HG03175 (cell line): ENCODE measurements around the gene VWC2.

Experiments
- ATAC-seq: cut with Tn5 transposase; IDR thresholded peaks from one replicate; pipeline ENCODE4 v1.9.1; 2021; ENCODE audit warnings: mild to moderate bottlenecking, moderate library complexity; ENCODE audit not compliant: unreplicated experiment

The VWC2 gene

DNA sequence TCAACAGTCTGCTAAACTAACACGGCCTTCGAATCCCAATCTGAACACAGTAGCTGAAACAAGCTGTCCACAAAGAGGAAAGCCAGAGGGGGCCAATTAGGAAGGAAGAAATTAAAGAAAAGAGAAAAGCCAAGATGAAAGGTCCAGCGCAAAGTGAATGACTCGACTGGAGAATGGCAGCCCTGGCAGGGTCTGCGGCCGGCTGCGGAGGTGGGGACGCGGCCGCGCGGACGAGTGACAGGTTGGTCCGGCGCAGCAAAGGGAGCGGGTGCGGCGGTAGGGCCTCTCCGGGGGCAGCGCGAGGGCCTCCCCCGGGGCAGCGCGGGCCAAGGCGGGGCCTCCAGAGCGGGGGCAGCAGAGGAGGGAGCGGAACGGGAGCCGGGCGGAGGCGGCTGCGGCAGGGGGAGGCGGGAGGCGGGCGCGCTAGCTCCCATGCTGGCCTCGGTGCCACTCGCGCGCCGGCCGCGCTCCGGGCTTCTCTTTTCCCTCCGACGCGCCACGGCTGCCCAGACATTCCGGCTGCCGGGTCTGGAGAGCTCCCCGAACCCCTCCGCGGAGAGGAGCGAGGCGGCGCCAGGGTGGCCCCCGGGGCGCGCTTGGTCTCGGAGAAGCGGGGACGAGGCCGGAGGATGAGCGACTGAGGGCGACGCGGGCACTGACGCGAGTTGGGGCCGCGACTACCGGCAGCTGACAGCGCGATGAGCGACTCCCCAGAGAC lies at the start of gene VWC2:
Gene VWC2, plus strand, starts transcription at position 421 of the 718 bp plus-strand sequence. CDS start 1,798 bp downstream, outside the sequence.
- no peak for ATAC-seq

DNA sequence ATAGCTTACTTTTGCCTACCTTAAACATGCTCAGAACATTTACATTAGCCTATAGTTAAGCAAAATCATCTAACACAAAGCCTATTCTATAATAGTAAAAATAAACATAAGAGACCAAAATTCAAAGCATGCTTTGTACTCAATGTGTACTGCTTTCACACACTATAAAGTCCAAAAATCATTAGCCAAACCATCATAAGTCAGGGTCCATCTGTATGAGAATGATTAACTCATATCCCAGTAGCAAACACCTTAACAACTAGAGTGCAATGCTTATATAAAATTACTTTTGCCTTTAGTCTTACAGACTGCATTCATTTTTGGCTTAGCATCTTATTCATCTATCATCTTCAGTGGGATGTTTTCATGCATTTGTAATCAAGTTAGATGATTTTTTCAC lies 49.4 kb upstream of the VWC2 start:
- ATAC-seq: no peak

DNA sequence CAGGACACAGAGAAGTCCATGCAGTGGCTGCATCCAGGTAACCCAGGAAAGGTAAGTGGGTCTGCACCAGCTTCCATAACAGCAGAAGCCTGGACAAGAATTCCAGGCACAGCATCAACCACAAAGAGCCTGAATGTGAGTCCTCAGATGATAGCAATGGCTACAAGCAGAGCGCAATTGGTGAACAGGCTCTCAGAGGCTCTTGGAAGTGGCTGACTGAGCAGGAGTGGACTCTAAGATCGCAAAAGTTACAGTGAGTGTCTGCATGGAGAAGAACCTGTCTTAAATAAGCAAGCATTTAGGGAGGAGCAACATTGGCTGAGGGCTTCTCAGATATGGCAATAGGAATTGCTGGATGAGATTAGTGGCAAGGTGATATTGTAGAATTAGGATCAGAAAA lies 41.6 kb upstream of the VWC2 start:
- no peak for ATAC-seq

DNA sequence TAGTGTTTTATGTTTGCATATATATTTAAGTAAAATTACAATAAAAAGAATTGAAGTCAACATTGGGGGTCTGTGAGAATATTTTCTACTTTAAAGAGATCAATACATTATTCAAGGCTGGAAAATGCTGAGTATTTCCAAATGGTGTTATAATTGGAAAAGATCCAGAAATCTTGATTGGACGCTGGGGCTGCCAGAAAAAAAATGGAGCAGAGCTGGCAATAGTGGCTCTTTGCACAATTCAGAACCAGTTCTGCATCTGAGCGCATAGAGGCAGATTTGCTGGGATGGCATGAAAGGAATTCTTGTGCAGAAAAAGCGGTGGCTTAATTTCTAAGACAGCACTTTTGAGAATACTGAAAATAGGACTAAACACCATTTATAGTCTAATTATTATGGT lies 10.8 kb upstream of the VWC2 start:
- no peak for ATAC-seq

DNA sequence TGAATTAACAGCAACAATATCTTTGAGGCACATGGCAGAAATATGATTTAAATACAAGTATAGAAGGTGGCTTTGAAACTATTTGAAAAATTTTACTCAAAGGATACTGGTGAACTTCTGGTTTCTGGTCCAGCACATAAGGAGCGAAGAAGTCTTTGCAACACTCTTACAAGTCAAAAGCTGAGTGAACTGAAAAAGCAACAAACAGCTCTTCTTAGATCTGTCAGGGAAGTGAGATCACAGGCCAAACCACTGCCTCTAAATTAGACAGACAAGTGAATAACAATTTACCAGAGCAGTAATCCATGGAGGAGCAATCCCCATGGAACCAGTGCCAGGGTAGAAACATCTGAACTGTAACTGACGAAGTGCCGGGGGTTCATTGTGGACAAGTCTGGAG lies 9.6 kb upstream of the VWC2 start:
- ATAC-seq: no peak

DNA sequence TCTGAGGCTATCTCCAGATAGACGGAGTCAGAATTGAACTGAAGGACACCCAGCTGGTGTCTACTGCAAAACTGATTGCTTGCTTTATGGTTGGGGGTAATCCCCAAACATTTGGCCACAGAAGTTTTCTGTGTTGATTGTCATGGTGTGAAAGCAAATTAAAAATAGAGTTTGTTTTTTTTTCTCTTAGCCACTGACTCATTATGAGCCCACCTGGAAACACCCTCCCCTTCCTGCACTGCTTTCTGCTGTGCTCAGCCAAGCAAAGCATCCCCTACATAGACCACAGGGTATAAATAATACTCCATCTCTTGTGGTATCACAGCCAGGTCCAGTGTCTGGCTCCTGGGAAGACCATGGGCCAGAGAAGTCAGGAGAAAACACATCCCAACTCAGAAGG lies 6.5 kb upstream of the VWC2 start:
- peak; percentile 79 for ATAC-seq

DNA sequence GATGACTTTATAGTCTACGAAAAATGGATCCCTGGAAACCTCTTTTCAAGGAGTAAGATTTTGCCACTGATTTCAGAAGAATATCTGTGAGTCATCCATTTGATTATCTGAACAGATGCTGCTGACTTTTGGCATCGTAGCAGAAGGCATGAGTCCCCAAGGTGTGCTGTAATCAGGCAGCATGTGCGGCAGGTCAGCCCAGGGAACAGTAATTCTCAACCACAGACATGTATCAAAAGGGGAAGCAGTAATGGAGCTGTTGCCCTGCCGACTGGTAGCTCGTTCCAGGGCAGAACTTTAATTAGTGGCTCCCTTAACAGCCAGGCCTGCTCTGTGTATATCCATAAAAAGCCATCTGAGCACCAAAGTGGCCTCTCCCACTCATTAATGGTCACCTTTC lies 5.7 kb upstream of the VWC2 start:
- ATAC-seq: peak; percentile 27

DNA sequence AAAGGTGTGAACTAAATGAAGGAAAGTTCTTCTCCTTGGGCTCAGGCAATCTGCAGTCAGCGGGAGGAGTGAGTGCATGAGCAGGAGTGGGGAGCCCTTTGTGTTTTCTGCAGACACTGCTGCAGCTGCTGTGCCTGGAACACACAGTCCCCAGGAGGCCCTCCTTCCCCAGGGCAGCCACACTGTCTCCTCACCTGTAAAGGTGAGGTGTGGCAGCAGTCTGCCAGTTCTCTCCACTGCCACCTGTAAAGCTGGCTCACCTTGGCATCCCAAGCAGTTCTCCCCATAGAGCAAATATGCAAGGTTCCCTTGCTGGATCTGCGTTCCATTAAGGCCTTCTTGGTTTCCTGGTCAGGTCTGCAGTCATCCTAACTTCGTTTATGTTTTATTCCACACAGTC lies 5.2 kb upstream of the VWC2 start:
- ATAC-seq: no peak

DNA sequence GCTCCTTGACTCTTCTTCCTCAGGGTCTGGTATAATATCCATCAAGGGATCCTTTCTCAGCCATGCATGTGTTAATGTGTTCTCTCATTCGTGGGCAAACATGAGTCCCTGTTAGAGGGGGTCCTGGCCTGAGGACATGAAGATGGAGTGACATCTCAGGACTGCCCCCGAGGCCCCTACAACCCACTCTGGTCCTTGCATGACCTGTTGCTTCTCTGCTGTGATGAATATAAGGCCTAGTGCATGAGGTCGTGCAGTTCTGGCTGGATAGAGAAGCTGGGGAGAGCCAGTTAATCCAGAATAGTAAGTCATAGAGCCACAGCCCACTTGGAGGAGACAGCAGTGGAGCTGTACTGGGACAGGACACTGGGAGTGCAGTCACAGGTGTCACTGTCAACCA lies 4.6 kb upstream of the VWC2 start:
- ATAC-seq: no peak

DNA sequence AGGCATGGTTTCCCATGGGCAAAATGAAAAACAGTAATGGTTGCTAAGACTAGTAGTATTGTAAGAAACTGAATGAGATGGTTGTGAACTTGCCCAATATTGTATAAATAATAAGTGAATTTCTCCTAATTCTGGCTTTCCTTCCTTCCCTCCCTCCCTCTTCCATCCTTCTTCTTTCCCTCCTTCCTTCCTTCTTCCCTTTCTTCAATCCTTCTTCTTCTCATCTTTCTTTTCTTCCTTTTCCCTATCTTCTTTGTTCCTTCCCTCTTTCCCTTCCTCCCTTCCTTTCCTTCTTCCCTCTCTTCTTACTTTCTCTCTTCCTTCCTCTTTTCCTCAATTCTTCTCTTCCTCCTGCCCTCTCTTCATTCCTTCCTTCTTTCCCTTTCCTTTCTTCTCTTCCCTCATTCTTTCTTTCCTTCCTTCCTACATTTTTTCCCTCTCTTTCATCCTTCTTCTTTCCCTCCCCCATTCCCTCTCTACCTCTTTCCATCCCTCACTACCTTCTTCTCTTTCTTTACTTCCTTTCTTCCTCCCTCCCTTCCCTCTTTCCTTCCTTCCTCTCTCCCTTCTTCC lies 4.1 kb upstream of the VWC2 start:
- ATAC-seq: no peak

DNA sequence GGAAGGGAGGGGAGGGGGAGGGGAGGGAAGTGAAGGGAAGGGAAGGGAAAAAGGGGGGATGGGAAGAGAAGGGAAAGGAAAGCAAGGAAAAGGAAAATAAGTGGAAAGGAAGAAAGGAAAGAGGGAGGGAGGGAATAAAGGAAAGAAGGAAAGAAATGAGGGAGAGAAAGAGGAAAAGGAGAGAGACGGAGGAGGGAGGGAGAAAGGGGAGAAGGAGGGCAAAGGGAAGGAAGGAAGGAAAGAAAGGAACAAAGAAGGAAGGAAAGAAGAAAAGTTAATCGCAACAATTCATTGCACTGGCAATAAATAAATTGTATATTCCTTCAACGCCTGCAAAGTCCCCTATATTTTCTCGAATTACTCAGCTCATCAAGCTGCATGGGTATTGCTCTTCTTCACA lies 2.6 kb upstream of the VWC2 start:
- no peak for ATAC-seq

DNA sequence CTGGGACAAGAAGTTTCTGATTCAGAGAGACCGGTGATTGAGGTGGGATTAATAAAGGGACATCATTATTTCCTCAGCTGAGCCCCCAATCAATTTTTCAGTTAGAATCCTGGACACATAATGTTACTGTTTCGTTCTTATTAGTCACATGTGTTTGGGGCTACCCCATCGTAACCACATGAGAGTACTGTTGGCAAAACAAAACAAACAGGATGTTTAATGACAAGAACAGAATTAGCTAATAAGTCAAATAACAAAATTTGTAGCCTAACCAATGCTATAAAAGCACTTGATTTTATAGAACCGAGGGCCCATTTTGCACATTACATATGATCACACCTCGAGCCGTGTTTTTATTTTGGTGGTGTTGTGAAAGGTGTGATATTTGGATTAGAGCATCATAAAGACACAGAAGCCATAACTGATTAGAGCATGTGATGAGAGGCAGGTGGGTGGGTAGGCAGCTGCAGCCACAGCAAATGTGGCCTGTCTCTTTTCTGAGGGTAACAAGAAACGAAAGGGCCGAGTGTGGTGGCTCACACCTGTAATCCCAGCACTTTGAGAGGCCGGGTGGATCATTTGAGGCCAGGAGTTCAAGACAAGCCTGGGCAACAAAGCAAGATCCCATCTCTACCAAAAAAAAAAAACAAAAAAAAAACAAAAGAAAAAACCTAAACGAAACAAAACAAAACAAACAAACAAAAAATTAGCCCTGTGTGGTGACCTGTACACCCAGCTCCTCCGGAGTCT lies 1.8 kb upstream of the VWC2 start:
- ATAC-seq: peak; percentile 34

DNA sequence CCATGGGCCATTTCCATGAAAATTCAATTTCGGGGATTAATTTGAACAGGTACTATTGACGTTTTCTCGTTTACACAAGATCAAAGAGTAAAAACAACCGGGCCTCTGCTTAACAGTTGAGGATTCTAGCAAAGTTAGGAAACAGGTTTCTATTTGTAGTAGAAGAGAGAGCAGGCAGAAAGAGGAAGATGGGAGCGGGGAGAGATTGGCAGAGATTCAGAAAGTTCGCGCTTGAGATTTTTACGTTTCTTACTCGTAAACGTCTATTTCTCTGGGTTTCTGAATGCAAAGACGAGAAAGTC lies 571 bp upstream of the VWC2 start:
- ATAC-seq: no peak

DNA sequence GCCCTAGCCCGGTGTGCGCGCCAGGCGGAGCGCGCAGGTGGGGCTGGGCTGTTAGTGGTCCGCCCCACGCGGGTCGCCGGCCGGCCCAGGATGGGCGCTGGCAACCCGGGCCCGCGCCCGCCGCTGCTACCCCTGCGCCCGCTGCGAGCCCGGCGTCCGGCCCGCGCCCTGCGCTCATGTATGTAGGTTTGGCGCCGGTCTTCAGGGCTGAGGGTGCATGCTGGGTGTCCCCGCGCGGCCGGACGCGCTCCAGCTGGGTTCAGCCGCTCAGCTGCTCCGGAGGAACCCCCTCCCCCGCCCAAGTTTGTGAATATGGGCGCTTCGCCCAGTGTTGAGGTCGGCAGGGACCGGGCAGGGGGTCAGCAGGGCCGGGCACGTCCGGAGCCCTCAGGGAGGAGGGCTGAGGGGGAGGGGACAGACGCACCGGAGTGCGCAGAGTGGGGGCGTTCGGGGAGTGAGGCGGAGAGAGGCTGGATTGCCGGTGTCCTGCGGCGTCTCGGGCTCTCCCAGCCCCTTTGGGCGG lies 559 bp downstream of the VWC2 start:
- ATAC-seq: no peak

DNA sequence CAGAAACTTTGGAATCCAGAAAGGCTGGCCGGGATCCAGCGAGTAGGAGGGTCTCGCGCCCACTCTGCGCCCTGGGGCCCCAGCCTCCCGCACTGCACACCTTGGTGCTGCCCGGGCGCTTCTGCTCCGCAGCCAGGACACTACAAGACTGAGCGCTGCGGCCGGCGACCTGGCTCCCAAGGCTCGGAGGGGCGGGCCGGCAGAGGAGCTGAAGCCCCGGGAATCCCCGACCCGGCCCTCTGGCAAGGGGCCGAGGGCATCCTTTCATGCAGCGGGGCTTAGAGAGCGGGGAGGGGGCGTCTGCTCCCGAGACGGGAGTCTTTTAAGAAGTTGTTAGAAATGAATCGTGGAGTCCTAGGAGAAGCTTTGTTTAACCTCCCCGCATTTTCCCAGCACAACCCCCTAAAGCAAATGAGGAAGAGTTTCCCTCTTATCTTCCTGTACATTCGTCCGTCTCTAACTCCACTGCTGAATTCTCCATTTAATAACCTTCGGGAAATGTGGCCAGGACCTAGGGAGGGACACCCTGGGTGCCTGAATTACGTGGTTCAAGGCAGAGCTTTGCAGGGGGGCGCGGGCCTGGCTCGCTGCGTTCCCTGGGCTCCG lies 1.1 kb downstream of the VWC2 start:
- ATAC-seq: no peak

DNA sequence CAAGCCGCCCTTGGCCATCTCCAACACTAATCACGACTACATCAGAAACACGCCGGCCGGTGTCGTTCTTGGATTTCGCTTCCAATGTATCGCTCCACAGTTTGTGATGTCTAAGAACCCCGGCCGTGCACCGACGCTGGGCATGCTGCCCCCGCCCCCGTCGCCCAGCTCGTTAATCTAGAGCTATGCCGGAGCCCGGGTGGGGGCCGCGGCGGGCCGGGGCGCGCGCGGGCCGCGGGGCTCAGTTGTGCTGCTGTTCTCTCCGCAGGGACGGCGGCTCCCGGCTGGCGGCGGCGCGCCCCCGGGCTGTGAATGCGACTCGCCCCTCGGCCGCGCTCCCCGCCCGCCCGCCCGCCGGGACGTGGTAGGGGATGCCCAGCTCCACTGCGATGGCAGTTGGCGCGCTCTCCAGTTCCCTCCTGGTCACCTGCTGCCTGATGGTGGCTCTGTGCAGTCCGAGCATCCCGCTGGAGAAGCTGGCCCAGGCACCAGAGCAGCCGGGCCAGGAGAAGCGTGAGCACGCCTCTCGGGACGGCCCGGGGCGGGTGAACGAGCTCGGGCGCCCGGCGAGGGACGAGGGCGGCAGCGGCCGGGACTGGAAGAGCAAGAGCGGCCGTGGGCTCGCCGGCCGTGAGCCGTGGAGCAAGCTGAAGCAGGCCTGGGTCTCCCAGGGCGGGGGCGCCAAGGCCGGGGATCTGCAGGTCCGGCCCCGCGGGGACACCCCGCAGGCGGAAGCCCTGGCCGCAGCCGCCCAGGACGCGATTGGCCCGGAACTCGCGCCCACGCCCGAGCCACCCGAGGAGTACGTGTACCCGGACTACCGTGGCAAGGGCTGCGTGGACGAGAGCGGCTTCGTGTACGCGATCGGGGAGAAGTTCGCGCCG lies 1.9 kb downstream of the VWC2 start:
- no peak for ATAC-seq

DNA sequence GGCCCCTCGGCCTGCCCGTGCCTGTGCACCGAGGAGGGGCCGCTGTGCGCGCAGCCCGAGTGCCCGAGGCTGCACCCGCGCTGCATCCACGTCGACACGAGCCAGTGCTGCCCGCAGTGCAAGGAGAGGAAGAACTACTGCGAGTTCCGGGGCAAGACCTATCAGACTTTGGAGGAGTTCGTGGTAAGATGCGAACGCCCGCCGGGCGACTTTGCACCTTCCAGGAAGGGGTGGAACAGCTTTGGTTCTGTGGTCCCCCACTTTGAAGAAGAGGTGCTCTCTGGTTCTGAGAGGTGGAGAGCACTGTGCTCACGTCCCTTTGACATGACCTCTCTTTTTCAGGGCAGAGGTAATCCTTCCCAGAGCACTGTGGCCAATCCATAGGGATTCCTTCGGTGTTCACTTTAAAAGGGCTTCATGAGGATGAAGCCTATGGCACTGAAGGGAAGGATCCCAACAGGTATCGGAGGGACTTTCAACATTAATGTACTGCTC lies 2.6 kb downstream of the VWC2 start:
- no peak for ATAC-seq

DNA sequence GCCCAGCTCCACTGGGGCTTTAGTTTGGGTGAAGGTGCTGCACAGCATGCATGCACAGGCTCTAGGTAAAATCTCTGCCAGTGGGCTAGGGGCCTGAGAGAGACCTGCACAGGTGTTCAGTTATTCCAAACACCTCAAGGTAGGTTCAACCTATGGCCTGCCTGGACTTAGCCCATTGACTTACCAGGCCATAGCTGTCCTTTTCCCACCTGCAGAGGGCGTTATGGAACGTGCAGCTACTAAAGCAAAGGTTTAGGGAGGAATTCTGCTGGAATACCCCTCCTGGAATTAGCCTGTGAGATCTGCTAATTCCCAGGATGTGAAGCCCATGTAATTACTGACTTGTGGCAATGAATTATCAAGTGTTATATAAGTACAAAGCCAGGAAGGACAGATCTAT lies 3.6 kb downstream of the VWC2 start:
- no peak for ATAC-seq

DNA sequence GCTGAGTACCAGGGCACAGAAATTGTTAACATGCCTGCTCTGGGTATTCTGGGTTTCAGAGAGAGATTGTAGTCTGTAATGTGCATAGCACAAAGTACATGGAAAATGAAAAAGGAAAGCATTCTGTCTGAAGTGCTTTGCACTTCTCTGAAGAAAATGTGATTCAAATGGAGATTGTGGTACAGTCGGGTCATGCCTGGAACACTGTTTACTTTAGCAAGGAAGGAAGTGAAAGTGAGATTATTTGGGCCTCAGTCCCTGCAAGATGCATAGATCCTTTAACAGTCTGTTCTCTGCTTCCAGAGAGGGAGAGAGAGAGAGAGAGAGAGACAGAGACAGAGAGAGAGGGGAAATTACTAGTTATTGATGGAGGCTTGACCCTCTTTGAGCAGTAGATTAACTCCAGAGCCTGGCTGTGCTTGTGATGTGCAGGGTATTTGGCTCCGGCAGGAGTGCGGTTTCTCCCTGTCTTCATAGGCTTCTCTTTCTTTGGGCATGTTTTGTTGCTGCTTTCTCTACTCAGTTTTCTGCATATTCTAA lies 5.4 kb downstream of the VWC2 start:
- no peak for ATAC-seq

DNA sequence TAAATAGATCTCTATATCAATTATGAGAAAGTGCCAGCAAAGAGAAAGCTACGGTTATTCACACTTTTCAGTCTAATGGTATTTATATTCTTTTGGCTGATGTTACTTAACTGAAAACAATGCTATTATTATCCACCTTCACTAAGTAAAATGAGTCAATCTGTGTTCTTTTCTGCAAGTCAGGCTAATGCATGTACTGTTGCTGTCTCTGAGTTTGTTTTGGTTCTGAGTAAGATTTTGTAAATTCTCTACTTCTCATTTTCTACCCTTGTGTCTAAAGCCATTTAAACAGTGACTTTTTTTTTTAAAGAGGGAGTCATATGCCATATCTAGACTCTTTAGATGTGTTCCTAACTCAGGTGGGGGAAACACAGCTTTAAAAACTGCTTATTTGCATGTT lies 7.5 kb downstream of the VWC2 start:
- ATAC-seq: no peak
